Smooth muscle cell of the brain vasculature (primary cell): ENCODE results near the gene ZNF771.
"Not testable (repeated sequence)": the region's sequence is repeated elsewhere in the genome, so short reads cannot be mapped to it uniquely, and the experiment has no call there.

ENCODE experiments used
- DNase-seq: peaks from one replicate; pipeline ENCODE4 v3.0.0-alpha.2; 2012; ENCODE audit warnings: low read depth, low spot score

Gene ZNF771

DNA sequence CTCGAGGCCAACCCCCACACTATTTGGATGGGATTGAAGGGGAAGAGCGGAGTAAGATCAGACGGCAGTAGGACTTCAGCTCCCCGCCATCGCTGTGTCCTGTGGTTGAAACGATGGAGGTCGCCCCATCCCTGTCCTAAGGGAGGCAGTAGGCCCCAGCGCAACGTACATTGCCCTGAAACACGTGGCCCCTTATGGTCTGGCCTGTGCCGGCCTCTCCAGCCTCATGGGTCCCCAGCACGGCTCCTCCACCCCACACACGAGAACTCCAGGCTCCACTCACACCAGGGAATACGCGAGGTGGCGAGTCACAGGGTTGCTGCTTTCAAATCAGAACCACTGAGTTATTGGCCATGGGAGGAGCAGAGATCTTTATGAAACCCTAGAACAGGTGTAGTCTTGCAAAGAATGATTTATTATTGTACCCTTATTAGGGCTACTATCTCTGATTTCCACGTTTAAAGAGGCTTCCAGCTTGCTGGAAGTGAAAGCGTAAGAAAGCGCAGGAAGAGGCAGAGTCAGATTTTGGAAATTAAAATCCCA is 23.1 kb downstream of the ZNF771 start:
- no peak for DNase-seq

DNA sequence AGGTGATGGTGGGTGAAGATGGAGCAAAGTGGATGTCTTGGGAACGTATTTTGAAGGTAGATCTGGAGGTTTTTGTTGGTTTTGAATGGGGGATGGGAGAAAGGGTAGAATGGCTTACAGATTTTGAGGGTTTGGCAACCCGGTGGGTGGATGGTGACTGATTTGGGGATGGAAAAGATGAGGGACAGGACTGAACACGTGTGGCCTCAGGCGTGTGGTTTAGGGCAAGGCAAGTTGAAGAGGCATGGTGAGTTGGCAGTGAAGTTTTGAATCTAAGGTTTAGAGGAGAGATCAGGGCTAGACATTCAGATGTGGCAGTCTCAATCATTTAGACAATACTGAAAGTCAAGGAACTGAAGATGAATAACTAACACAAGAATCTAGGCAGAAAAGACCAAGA is 27.4 kb downstream of the ZNF771 start:
- DNase-seq: no peak

DNA sequence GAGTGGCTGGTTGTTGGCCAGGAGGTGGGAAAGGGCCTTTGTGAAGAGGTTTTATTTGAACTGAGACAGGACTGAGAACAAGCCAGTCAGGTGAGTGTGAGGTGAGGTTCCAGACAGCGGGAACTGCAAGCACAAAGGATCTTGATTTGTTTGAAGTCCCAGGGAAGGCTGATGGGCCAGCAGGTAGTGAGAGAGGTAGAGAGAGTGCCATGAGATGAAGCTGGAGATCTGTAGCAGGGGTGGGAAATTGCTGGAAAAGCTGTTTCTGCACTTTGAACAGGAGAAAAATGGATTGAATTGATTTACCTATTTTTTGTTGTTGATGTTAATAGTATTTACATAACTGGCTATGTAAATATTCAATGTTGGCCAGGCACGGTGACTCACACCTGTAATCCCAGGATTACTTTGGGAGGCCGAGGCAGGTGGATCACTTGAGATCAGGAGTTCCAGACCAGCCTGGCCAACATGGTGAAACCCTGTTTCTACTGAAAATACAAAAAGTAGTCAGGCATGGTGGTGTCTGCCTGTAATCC is 30.2 kb downstream of the ZNF771 start:
- no peak for DNase-seq

DNA sequence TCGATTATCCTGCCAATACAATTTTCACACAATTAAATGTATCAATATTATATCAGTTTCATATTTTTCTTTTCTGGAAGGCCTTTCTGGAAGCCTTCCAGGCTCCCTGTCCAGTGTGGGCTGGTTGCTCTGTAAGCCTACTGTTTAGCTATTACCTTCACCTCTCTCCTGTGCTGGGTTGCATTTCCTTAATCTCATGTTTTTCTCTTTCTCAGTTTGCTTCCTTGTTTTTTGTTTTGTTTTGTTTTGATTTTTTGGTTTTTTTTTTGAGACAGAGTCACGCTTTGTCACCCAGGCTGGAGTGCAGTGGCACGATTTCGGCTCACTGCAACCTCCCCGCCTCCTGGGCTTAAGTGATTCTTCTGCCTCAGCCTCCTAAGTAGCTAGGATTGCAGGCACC is 31.4 kb downstream of the ZNF771 start:
- no peak for DNase-seq

DNA sequence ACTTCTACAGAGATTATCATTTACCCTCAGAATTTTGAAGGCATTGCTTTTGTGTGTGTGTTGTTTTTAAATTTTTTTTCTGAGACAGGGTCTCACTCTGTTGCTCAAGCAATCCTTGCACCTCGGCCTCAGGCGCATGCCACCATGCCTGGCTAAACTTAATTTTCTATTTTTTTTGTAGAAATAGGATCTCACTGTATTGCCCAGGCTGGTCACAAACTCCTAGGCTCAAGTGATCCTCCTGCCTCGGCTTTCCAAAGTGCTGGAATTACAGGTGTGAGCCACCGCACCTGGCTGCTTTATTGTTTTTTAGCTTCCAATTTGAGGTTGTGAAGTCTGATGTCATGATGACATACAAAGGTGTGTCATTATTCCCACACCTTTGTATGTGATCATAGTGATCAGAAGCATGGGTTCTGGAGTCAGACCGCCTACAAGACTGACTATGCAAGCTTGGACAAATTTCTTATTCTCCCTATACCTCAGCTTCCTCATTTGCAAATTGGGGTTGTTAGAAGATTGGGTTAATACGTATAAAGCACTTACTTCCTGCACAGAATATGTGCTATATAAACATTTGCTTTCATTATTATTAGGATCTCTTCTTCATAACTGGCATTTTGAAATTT is 32.4 kb downstream of the ZNF771 start:
- no peak for DNase-seq

DNA sequence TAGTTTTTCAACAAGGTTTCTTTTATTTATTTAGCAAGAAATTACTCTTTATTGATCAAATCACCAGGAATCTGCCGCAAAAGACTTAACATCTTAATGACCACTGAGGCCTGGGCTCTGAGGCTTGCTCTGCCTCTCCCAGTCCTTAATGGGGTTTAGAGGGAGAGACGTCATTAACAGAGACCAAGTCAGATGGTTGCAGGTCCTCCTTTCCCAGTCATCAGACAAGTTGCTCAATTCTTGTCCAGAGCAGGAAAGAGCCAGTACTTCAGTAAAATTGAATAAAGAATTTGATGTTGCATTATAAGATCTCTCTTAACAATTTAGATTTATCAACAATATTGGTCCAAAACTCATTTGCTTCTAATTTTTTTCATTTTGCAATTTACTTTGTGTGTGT is 36.2 kb downstream of the ZNF771 start:
- DNase-seq: no peak

DNA sequence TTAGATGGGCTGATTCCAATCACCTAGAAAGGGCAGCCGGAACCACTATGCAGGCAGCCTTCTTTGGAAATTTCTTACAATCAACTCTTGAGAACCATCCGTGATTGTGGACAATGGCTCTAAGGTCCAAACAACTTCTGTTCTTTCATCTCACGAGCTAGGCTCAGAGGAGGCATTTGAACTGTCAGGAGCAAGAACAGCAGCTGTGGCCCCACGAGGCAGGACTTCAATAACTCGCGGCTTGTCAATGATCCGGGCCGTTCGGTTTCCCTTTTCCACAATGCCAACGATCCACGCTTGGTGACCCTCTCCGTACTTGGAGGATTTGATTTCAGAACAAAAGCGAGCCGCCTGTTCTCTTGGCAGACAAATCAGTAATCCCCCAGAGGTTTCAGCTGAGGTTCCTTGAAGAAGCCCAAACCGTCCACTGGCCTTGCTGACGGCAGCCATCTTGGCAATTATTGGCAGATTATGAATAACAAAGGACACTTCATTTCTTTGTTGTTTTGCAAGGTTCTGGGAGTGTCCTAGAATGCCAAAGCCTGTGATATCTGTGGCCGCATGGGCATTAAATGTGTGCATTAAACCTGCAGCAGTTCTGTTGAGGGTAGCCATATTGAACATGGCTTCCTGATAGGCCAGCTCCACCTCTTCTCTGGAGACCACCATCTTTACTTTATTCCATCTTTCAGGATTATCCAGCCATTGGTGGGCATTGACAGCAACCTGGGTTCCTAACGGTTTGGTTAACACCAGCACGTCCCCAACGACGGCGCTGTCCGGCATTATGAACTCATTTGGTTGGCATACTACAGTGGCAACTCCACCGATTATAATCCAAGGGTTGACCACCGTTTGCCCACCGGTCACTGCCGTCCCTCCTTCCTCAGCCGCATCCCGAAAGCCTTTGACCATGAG is 37.1 kb downstream of the ZNF771 start:
- no peak for DNase-seq

DNA sequence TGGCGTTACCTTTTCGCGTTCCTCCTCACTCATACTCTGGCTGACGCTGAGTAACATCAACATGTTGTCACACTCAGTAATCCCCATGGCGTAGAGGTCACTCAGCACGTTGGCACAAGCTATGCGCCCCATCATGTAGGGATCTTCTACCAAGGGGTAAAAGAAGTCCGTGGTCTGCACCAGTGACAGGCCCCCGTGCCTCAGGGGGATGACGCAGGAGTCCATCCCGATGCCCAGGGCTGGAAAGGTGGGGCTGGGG is 37.7 kb downstream of the ZNF771 start:
- DNase-seq: no peak

DNA sequence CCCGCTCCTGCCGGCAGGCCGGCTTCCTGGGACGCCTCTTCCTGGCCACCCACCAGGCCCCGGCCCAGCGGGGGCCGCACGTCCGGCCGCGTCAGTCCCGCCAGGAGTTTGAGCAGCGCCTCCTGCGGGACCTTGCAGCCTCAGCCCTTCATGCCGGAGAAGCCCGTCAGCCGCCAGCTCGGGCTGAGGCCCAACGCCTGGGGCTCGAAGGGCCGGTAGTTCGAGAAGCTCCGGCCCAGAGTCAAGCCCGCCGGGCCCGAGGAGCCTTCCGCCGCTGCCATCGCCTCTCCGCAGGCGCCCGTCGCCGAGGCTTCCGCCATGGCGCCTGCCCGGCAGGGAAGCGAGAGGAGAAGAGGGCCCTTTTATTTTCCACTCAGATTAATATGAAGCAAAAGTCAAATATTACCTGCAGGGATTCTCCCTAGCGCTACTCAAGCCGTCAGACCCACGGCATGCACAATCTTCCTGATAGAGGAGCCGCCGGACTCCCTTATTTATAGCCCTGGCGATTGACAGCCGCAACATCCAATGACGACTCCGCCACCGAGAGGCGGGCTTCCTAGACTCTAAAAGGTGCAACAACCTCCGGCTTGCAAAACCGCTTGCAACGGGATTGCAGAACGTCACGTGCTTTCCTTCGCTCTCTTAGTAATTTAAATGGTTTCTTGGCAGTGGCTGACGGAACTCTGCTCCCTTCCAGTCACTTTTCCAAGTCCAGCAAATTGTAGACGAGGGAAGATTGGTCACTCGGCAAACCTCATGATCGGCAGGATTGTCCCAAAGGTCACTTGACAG is 38.2 kb downstream of the ZNF771 start, which contains the start of gene SEPHS2:
Gene SEPHS2, minus strand, starts transcription at position 467 of the 795 bp plus-strand sequence. Its CDS starts 147 bp downstream, at position 320.
- DNase-seq: peak; percentile 93

DNA sequence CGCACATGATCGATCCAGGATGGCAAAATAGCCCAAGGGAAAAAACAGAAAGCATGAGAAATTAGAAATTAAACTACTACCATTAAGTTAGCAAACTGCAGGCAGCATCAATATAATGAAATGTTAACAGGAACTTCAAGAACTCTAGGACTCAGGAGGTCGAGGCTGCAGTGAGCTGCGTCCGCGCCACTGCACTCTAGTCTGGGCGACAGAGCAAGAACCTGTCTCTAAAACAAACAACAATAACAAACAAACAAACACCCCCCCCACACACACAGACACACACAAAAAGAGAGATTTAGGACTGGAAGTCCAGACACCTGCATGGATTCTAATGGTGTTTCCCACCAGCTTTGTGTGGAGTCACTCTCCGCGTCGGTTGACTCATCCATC is 38.8 kb downstream of the ZNF771 start:
- no peak for DNase-seq

DNA sequence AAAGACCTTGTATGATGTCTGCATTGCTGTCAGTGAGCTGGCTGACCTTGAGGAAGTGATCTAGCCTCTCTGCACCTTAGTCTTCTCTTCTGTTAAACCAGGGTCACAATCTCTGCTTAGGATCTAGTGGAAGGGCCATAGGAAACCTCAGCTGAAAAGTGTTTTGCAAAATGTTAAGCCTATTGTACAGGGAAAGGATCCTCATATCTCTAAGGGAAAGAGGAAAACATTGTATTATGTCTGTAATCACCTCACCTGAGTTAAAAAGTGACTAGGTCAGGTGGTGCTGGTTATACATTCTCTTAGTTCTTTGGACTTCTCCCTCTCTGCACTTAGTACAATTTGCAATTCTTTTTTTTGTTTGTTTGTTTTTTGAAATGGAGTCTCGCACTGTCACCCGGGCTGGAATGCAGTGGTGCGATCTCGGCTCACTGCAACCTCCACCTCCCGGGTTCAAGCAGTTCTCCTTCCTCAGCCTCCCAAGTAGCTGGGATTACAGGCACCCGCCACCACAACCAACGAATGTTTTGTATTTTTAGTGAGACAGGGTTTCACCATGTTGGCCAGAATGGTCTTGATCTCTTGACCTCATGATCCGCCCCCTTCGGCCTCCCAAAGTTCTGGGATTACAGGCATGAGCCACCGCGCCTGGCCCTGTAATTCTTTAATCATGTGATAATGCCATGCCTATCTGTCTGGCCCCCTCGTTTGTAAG is 40.3 kb downstream of the ZNF771 start:
- DNase-seq: no peak

DNA sequence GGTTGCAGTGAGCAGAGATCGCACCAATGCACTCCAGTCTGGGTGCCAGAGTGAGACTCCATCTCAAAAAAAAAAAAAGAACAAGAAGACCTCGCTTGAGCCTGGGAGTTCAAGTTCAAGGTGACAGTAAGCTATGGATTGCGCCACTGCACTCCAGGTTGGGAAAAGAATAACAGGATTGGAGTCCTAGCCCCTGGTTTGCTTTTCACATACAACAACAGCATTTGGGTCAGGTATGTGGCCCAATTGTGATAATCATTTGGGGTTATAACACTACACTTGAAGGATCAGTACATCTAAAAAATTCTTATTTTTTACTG is 41.7 kb downstream of the ZNF771 start:
- no peak for DNase-seq

DNA sequence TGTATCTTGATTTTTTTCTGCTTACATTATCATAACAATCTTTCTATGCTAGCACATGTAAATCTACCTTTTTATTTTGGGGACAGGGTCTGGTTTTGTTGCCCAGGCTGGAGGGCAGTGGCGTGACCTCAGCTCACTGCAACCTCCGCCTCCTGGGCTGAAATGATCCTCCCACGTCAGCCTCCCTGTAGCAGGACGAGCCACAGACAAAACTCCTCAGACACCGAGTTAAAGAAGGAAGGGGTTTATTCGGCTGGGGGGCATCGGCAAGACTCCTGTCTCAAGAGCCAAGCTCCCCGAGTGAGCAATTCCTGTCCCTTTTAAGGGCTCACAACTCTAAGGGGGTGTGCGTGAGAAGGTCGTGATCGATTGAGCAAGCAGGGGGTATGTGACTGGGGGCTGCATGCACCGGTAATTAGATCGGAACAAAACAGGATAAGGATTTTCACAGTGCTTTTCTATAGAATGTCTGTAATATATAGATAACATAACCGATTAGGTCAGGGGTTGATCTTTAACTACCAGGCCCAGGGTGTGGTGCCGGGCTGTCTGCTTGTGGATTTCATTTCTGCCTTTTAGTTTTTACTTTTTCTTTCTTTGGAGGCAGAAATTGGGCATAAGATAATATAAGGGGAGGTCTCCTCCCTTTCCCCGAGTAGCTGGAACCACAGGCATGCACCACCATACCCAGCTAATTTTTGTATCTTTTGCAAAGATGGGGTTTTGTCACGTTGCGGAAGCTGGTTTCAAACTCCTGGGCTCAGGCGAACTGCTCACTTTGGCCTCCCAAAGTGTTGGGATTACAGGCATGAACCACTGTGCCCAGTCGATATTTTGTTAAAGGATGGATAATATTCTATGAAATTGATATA is 45.5 kb downstream of the ZNF771 start:
- not testable (repeated sequence) for DNase-seq

DNA sequence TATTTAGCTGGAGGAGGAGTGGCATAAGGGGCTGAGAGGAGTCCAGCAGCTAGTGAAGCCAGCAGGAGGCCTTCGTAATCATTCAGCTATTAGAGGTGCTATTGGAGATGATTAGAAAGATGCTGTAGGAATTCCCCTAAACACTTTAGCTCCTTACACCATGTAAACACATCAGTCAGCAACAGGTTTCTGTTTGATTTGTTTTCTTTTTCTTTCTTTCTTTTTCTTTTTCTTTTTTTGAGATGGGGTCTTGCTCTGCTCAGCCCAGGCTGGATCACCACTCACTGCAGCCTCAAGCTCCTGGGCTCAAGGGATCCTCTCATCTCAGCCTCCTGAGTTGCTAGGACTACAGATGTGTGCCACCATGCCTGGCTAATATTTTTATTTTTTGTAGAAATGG is 48.9 kb downstream of the ZNF771 start:
- DNase-seq: no peak

DNA sequence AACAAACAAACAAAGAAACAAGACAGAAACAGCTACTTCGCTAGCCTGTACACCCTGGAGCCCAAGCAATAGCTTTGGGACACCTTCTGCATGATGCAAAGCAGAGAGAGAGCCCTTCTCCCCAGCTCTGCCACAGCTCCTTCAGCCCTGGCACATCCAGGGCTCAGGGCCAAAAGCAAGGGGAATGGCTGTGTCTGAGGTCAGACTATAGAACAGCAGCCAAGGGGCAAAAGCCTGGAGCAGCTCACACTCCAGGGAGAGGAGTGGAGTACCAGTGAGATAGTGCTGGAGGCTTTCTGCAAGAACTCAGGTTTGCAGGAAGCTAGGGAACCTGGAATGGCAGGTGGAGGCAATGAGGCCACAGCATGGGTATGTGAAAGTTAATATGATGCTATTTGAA is 49.9 kb downstream of the ZNF771 start:
- no peak for DNase-seq

DNA sequence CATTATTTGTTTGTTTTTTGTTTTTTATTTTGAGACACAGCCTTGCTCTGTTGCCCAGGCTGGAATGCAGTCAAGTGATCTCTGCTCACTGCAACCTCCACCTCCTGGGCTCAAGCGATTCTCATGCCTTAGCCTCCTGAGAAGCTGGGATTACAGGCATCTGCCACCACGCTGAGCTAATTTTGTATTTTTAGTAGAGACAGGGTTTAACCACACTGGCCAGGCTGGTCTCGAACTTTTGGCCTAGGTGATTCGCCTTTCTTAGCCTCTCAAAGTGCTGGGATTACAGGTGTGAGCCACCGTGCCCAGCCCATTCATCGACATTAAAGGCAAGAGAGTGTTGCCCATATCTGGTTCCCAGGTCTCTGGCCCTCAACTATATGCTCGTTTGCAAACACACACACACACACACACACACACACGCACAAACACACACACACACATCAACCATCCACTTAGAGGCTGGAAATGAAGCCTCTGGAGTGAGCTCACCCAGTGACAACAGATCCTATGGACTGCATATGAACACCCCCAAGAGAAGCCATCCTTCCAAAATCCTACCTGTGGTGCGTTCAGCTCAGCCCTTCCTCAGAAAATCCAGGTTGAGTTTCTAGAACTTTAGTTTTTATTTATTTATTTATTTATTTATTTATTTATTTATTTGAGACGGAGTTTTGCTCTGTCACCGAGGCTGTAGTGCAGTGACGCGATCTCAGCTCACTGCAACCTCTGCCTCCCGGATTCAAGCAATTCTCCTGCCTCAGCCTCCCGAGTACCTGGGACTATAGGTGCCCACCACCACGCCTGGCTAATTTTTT is 50.5 kb downstream of the ZNF771 start:
- DNase-seq: no peak

DNA sequence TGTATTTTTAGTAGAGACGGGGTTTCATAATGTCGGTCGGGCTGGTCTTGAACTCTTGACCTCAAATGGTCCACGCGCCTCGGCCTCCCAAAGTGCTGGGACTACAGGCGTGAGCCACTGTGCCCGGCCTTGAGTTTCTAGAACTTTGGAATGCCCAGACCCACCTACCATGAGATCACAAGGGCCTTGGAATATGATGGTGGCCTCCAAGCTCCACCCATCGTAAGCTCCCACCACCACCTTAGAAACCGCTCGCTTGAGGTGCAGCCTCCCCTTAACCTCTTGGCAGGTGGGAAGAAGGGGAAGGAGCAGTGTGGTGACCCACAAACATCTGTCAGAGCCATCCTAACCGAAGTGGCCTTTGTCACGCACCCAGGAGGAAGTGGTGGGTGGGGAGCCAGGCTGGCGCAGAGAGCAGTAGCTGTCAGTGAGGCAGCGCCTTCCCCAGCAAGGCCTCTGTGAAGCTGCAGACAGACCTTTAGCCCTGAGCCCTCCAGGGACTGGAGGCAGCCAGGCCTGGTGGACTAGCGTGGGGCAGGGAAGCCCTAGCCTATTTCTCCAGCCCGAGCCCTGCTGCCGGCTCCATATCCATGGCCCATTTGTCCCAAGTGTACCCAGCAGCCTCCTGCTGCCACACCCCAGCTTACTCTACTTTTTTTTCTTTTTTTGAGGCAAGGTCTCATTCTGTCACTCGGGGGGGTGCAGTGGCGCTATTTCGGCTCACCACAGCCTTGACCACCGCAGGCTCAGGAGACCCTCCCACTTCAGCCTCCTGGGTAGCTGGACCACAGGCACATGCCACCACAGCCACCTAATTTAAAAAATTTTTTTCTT is 51.4 kb downstream of the ZNF771 start:
- DNase-seq: no peak

DNA sequence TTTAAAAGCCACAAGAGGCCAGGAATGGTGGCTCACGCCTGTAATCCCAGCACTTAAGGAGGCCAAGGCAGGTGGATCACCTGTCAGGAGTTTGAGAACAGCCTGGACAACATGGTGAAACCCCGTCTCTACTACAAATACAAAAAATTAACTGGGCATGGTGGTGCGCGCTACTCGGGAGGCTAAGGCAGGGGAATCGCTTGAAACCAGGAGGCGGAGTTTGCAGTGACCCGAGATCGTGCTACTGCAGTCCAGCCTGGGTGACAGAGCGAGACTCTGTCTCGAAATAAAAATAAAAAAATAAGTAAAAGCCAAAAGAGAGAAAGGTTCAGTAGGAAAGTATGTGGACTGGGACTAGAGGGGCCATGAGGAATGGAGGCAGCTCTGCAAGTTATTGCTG is 52.0 kb downstream of the ZNF771 start:
- no peak for DNase-seq

DNA sequence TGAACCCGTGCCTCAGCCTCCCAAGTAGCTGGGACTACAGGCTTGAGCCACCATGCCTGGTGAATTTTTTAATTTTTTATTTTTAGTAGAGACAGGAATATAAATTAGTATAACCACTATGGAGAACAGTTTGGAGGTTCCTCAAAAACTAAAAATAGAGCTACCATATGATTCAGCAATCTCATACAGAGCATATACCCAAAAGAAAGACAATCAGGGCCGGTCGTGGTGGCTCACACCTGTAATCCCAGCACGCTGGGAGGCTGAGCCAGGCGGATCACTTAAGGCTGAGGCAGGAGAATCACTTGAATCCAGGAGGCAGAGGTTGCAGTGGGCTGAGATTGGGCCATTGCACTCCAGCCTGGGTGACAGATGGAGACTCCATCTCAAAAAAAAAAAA is 54.0 kb downstream of the ZNF771 start:
- DNase-seq: not testable (repeated sequence)
